Peyer's patch (tissue), 4 donors: ENCODE data around the gene TPBGL.

ENCODE experiments used
- POLR2A ChIP-seq, 2 donors: fragments of 450-650 bp; IDR thresholded peaks; one replicate each; pipeline ENCODE4 v1.5.1; 2017; ENCODE audit warnings: antibody characterized with exemption in 2 of 2, mild to moderate bottlenecking in 2 of 2, moderate library complexity in 2 of 2
- TF ChIP-seq, protein P1 (sequence below), 6 experiments: fragments of 450-650 bp in 4 of 6; fragments of 200-600 bp in 2 of 6; sonication (generic) in 1 of 6; IDR thresholded peaks; one replicate each; pipeline ENCODE4 v1.5.1; 2017 to 2019; ENCODE audit warnings: antibody characterized with exemption in 6 of 6, mild to moderate bottlenecking in 3 of 6, moderate library complexity in 1 of 6

DNA sequence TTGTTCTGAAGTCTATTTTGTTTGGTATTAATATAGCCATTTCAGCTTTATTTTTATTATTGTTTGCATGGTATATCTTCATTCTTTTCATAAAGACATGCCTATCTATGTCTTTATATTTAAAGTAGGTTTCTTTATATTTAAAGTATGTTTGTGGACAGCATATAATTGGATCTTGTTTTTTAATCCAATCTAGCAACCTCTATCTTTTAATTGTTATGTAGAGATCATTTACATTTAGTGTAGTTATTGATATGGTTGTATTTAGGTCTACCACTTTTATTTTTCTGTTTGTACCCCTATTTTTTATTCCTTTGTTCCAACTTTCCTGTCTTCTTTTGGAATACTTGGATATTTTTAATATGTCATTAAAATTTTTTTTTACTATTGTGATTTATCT is 13.8 kb downstream of the TPBGL start:
- TF ChIP-seq, protein P1, sequence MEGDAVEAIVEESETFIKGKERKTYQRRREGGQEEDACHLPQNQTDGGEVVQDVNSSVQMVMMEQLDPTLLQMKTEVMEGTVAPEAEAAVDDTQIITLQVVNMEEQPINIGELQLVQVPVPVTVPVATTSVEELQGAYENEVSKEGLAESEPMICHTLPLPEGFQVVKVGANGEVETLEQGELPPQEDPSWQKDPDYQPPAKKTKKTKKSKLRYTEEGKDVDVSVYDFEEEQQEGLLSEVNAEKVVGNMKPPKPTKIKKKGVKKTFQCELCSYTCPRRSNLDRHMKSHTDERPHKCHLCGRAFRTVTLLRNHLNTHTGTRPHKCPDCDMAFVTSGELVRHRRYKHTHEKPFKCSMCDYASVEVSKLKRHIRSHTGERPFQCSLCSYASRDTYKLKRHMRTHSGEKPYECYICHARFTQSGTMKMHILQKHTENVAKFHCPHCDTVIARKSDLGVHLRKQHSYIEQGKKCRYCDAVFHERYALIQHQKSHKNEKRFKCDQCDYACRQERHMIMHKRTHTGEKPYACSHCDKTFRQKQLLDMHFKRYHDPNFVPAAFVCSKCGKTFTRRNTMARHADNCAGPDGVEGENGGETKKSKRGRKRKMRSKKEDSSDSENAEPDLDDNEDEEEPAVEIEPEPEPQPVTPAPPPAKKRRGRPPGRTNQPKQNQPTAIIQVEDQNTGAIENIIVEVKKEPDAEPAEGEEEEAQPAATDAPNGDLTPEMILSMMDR (IDR thresholded peaks at IDR 0.05): no peak
- TF ChIP-seq POLR2A (IDR thresholded peaks at IDR 0.05): no peak
